Astrocyte of the spinal cord (primary cell): ENCODE results near the gene LBX1.
A peak's percentile ranks its signal among the peaks of the same experiment; 100 is the strongest.

Experiments
- DNase-seq: peaks from one replicate; pipeline ENCODE4 v3.0.0; 2011; ENCODE audit warnings: low read depth, low spot score
- H3K4me3 ChIP-seq: 2 replicates; pipeline ENCODE4 v1.5.1; 2011; ENCODE audit warnings: low read depth, mild to moderate bottlenecking, low read length, moderate library complexity
- in situ Hi-C: cut with HindIII; loops from 2 replicates; pipeline ENCODE4 v1.10.0; 2017; ENCODE audit warnings: low sequenced_read_pairs
- TF ChIP-seq, protein P1 (sequence below): IDR thresholded peaks from 2 replicates; pipeline ENCODE4 v1.5.1; 2012; ENCODE audit warnings: low read depth, mild to moderate bottlenecking, low read length, inconsistent platforms

Gene LBX1

DNA sequence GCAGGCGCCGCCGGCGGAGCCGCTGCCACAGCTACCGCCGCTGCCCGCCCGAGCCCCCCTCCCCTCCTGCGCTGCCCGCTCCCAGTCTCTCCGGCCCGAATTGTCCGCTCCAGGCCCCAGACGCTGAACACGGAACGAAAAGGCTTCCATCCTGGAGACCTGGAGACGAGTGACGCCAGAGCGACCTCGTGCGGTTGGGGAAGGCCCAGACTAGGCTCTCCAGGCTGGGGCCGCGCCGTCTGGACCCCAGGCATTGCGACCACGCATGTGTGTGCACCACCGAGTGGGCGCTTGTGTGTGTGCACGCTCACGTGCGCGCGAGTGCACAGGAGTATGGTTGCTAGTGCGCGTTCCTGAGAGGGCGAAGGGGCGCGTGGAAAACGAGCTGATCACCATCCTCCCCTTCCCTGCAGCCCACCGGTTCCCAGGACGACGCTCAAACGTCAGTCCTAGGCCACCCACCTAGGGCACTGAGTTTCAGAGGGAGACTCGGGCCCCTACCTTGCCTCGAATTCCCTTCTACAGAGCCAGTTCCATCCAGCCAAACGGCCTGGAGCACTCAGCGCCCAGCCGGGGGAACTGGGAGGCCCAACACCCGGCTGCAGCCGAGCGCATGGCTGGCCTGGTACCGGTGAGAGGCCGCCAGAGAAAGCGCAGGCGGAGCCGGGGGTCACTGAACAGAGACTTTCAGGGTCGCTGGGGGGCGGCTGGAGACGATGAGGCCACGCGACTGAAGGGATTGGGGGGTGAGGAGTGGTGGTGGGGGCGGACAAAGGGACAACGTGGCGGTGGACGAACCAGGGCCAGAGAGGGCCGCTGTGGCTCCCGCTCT lies 11.6 kb downstream of the LBX1 start:
- TF ChIP-seq, protein P1, sequence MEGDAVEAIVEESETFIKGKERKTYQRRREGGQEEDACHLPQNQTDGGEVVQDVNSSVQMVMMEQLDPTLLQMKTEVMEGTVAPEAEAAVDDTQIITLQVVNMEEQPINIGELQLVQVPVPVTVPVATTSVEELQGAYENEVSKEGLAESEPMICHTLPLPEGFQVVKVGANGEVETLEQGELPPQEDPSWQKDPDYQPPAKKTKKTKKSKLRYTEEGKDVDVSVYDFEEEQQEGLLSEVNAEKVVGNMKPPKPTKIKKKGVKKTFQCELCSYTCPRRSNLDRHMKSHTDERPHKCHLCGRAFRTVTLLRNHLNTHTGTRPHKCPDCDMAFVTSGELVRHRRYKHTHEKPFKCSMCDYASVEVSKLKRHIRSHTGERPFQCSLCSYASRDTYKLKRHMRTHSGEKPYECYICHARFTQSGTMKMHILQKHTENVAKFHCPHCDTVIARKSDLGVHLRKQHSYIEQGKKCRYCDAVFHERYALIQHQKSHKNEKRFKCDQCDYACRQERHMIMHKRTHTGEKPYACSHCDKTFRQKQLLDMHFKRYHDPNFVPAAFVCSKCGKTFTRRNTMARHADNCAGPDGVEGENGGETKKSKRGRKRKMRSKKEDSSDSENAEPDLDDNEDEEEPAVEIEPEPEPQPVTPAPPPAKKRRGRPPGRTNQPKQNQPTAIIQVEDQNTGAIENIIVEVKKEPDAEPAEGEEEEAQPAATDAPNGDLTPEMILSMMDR: peak; percentile 42
- no peak for DNase-seq
- in situ Hi-C loops: no loop called here
- H3K4me3 ChIP-seq: no peak overlapping the region

DNA sequence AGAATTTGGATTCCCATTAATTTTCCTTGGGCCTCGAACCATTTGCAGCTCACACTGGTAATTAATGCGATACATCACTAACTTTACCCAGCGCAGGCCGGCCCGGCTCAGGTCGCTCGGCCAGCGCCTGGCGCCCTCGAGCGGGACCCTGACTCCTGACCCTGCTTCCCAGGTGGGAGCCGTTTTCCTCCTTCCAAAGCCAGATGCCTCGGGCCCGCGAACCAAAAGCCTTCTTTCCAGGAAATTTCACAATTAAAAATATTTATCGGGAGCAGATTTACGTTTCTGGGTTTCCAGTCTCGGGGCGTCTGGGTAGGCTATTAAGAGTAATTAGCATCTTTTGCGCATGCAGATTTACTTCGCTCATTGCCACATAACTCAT lies 12.2 kb downstream of the LBX1 start:
- TF ChIP-seq, protein P1: no peak
- in situ Hi-C loops: no loop called here
- H3K4me3 ChIP-seq: no peak overlapping the region
- no peak for DNase-seq

DNA sequence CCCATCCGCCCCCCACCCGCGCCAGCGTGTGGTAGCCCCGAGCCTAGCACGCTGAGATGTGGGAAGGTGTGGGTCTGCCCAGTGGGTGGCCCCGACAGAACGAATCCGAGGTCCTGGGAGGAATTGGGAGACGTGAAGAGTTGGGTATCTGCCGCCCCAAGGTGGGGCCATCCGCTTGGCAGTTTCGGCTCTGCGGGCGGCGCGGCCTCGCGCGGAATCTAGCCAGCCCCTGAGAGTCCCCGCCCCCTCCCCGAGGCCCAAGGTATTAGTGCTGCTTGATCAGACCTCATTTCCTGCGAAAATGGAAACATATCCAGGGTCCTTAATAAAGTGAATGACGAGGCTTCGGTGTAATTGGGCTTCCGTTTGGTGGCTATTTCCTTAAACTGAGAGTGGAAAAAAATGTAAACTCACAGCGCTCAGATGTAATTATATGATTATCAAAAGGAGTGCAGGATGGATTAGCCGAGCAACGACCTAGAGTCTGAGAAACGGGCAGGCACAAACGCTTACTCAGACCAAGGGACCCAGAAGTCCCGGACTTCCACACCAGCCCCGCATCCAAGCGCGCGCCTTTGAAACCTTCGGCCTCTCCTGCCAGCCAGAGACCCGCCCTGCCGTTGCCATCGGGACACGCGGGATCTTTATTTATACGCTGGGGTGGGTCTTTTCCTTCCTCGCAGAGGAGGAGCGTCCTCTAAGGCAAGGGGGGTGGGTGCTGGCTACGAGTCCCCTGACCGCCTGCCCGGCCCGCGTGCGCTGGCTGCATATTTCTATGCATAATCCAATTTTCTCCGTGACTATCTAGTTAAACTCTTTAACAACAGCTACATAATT lies 12.8 kb downstream of the LBX1 start:
- DNase-seq: no peak
- TF ChIP-seq, protein P1: no peak
- in situ Hi-C loops: no loop called here
- no peak overlapping the region for H3K4me3 ChIP-seq

DNA sequence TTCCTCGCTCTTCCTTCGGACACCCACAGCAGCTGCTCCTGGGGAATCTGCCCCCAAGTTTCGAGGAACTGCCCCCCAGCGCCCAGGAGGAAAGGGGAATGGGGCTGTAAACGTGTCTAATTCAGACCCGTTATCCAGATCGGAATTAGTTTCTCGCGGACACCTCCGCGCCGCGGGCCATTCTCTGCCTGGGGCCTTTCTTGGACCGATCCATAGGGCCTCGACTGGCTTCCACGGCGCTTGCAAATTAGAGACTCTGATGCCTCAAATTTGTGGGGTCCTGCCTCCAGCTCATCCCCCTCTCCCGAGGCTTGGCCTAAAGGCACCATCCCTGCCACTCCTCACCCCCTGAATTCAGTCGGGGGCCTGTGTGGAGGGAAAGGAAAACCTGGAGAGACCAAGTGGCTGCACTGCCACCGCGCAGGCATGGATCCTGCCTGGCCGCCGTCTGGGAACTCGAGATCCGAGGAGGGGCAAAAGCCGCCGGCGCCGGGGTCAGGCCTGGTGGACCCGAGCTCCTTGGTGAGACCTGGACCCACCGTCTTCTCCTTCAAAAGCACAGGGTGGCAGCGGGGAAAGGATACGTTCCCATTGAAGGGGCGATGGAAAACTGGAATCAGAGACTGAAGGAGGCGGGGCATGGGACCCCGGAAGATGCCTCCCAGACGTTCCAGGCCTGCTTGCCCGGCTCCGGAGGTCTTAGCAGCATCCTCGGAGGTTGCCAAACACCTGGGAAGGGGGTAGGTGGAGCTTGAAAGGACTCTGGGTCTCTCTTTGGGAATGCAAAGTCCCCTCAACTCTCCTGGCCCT lies 13.7 kb downstream of the LBX1 start:
- DNase-seq: no peak
- TF ChIP-seq, protein P1: no peak
- in situ Hi-C loops: no loop called here
- no peak overlapping the region for H3K4me3 ChIP-seq

DNA sequence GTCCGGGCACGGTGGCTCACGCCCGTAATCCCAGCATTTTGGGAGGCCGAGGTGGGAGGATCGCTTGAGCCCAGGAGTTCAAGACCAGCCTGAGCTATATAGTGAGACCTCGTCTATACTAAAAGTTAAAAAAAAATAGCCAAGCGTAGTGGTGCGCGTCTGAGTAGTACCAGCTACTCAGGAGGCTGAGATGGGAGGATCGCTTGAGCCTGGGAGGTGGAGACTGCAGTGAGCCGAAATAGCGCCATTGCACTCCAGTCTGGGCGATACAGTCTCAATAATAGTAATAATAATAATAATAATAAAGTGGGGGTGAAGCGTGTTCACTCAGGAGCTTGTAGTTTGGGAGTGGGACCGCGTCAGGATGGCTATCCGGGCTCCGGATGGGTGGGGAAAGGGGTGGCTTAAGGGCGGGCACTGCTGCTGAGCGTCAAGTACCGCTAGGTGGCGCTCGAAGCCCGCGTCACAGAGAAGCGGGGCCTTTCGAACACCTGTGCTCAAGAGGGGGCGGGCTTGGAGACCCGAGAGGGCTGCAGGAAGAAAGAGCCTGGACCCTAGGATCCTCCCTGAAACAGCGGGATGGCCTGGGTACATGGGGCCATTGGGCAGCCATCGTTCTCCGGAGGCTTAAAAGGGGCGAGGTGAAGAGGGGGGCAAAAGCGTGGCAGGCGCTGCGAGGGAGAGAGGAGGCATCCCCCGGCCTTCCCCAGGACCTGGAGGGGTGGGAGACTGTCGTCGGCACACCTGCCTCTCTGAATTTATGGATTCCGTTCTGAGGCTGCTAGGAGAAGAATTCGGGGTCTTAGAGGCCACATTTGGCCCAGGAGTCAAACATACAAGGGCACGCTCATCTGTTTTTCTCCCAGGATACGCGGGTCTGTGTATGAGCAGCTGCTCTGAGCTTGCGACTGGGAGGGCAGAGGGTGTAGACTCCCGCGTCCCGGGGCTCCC lies 14.5 kb downstream of the LBX1 start:
- TF ChIP-seq, protein P1: peak; percentile 90
- in situ Hi-C loops: no loop called here
- H3K4me3 ChIP-seq: no peak overlapping the region

More for the DNA sequence above, 14.5 kb downstream of the LBX1 start:
- DNase-seq: peak; percentile 26
